ENCODE data around the gene COLEC12.

DNA sequence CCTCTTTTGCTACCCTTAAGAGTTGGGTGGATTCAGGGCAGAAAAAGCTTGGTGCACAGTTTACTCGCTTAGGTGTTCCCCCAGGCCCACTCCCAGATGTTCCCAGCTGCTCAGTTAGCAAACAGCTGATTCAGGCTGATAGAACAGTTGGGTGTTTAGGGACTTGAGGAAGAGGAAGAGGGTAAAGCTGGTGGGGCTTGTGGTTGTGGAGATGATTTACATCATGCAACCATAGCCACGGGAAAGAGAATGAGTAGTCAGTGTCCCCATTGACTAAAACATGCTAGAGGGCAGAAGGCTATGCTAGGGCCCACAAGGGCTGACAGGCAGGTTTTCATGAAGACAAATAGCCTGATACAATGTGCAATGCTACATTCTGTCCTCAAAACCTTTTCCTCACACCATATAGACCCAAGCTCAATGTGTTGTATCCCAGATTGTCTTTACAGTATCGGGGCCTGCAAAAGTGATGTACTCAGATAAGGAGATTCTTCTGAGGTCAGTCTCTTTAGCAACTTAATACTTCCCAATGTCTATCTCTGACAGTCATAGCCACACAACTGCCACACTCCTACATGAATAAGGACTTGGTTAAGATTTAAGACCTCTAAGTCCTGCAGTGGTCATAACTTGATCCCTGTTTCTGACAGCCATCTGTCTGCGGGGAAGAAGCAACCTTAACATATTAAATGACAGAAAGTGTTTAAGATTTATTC, 15.6 kb downstream of the COLEC12 start:
- TF ChIP-seq, protein P1, sequence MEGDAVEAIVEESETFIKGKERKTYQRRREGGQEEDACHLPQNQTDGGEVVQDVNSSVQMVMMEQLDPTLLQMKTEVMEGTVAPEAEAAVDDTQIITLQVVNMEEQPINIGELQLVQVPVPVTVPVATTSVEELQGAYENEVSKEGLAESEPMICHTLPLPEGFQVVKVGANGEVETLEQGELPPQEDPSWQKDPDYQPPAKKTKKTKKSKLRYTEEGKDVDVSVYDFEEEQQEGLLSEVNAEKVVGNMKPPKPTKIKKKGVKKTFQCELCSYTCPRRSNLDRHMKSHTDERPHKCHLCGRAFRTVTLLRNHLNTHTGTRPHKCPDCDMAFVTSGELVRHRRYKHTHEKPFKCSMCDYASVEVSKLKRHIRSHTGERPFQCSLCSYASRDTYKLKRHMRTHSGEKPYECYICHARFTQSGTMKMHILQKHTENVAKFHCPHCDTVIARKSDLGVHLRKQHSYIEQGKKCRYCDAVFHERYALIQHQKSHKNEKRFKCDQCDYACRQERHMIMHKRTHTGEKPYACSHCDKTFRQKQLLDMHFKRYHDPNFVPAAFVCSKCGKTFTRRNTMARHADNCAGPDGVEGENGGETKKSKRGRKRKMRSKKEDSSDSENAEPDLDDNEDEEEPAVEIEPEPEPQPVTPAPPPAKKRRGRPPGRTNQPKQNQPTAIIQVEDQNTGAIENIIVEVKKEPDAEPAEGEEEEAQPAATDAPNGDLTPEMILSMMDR (IDR thresholded peaks at IDR 0.05) = no peak
- no peak for TF ChIP-seq POLR2A (IDR thresholded peaks at IDR 0.05)

All from lower leg skin (tissue), 3 donors.